Vagina (tissue), 2 donors: ENCODE measurements around the gene IGHMBP2.
"Not testable (repeated sequence)": the region's sequence is repeated elsewhere in the genome, so short reads cannot be mapped to it uniquely, and the experiment has no call there.

Source experiments
- CTCF ChIP-seq, 3 experiments: fragments of 450-650 bp in 2 of 3; fragments of 200-600 bp in 1 of 3; sonication (generic) in 1 of 3; IDR thresholded peaks; one replicate each; pipeline ENCODE4 v1.5.1; 2017 to 2019; ENCODE audit warnings: antibody characterized with exemption in 3 of 3, mild to moderate bottlenecking in 2 of 3, moderate library complexity in 2 of 3
- POLR2A ChIP-seq, 2 donors: fragments of 450-650 bp; IDR thresholded peaks; one replicate each; pipeline ENCODE4 v1.6.1; 2017; ENCODE audit warnings: antibody characterized with exemption in 2 of 2, mild to moderate bottlenecking in 2 of 2, moderate library complexity in 2 of 2
- POLR2AphosphoS5 ChIP-seq, 2 donors: sonication (generic); formaldehyde crosslinking; IDR thresholded peaks; one replicate each; pipeline ENCODE4 v1.9.0; 2017; ENCODE audit warnings: antibody characterized with exemption in 2 of 2, mild to moderate bottlenecking in 2 of 2, low read depth in 1 of 2; ENCODE audit not compliant: insufficient read depth in 1 of 2

GRCh38 chr11:68856425-68857030 lies 47.2 kb upstream of the IGHMBP2 start:
- TF ChIP-seq CTCF (IDR thresholded peaks at IDR 0.05); POLR2A (IDR thresholded peaks at IDR 0.05); POLR2AphosphoS5 (IDR thresholded peaks at IDR 0.05; ENCODE audit: insufficient read depth in 1 of 2, low read depth in 1 of 2): not testable (repeated sequence)
